ENCODE data around the gene DNAL1. TPM values are rescaled to one million over a fixed set of nuclear protein-coding genes. Genes with fewer than 3 reads are reported as not detected.

DNAL1 gene
- total and polyA plus RNA-seq, 9 of the 15 experiments (the other 6 are each of a cell fraction or from before 2014, with no cell fraction given) = 1.6 to 11.7 (median 4.8) TPM

DNA sequence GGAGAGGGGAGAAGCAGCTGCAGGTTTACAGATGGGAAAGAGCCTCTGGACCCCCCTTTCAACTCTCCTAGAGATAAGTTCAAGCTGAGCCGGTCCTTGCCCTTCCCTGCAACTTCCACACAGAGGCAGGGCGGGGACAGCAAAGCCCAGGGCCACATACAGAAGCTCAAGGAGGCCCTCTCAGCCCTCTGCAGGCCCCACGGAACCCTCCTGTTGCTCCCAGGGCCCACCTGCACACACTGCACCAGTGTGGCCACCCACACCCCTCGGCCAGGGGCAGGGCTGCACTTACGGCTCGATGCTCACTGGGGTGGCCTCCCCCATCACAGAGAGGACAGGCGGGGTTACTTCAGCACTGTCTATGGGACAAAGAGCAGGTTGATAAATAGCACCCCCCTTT lies 82.4 kb downstream of the DNAL1 start:
- in situ Hi-C loops (cut with MboI) = loop anchor here (5.0 kb wide), 1 partner anchor 100 kb away; no protein-coding TSS in a partner anchor
- POLR2A ChIA-PET = interaction anchor here (0.6 to 1.5 kb wide), 3 partner anchors 9 to 62 kb away, joined by 3 to 5 read pairs (median 5); no protein-coding TSS in a partner anchor
- peak overlapping the region; percentile 61; the same call in 2 of the 3 replicates for H3K27ac ChIP-seq (ENCODE audit: extremely low read depth, low read depth, low read length)
- WGBS (ENCODE audit: insufficient coverage, low coverage, missing lambda C conversion rate) = 52% methylated on average over 7 of the region's 7 CpGs
- no TSS peak for BruUV-seq (replicated peaks)
- peaks cover 97% of the 10 kb centered on the region for H3K36me3 ChIP-seq (ENCODE audit: control insufficient read depth, insufficient read depth, low read length)
- H3K4me1 ChIP-seq (replicated peaks in 1 of 2; ENCODE audit: control insufficient read depth in 2 of 2, insufficient read depth in 2 of 2, low read length in 2 of 2) = peaks cover 41% of the 10 kb centered on the region in 2 experiments
- H3K9me3 ChIP-seq (replicated peaks; ENCODE audit: control insufficient read depth, insufficient read depth, low read depth, low read length) = no peaks in the 10 kb centered on the region
- H3K9ac ChIP-seq (ENCODE audit: insufficient read depth in 1 of 2, low read depth in 2 of 2, low read length in 2 of 2) = peak overlapping the region in 1 of 2 experiments; percentile 79; a peak in 1 of 4 replicates
- FAIRE-seq (no peak), ATAC-seq (no peak), DNase-seq (ENCODE audit: extremely low read depth in 1 of 4, low spot score in 3 of 4) (no peak)
- H3K4me2 ChIP-seq (ENCODE audit: insufficient read depth, low read length) = no peak overlapping the region
- peaks cover 47% of the 10 kb centered on the region for H3K79me2 ChIP-seq (ENCODE audit: control insufficient read depth, insufficient read depth, low read length)
- intact Hi-C loops (cut with micrococcal nuclease) = no loop called here
- H4K20me1 ChIP-seq (replicated peaks; ENCODE audit: control insufficient read depth, insufficient read depth, low read length) = no peaks in the 10 kb centered on the region
- H3K4me3 ChIP-seq = no peak overlapping the region
- peaks cover 2% of the 10 kb centered on the region for H3K9me1 ChIP-seq (ENCODE audit: control insufficient read depth, insufficient read depth, low read length)
- H2AFZ ChIP-seq (ENCODE audit: low read depth, low read length) = no peak overlapping the region
- CTCF ChIA-PET (ENCODE audit: low intra/inter-chr PET ratio) = interaction anchor here (0.6 to 3.3 kb wide), 2 partner anchors 98 to 309 kb away, joined by 4 to 20 read pairs; no protein-coding TSS in a partner anchor
- H3K27me3 ChIP-seq (ENCODE audit: control insufficient read depth in 2 of 2, insufficient read depth in 2 of 2, low read length in 2 of 2) = no peaks in the 10 kb centered on the region
- peak; percentile 43 for TF ChIP-seq POLR2G (IDR thresholded peaks at IDR 0.05; ENCODE audit: low read depth, low read length)
- TF ChIP-seq, protein P1, sequence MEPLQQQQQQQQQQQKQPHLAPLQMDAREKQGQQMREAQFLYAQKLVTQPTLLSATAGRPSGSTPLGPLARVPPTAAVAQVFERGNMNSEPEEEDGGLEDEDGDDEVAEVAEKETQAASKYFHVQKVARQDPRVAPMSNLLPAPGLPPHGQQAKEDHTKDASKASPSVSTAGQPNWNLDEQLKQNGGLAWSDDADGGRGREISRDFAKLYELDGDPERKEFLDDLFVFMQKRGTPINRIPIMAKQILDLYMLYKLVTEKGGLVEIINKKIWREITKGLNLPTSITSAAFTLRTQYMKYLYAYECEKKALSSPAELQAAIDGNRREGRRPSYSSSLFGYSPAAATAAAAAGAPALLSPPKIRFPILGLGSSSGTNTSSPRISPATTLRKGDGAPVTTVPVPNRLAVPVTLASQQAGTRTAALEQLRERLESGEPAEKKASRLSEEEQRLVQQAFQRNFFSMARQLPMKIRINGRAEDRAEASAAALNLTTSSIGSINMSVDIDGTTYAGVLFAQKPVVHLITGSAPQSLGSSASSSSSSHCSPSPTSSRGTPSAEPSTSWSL (CRISPR knock-in tag; IDR thresholded peaks at IDR 0.05; ENCODE audit: borderline replicate concordance) = no peak

Data from K562 (cell line).